ENCODE measurements around the gene C9orf78. TPM values are rescaled to one million over a fixed set of nuclear protein-coding genes. Genes with fewer than 3 reads are reported as not detected.

C9orf78 gene
- total and polyA plus RNA-seq, 2 experiments from 2014 or later = 34.4 to 84.6 TPM

DNA sequence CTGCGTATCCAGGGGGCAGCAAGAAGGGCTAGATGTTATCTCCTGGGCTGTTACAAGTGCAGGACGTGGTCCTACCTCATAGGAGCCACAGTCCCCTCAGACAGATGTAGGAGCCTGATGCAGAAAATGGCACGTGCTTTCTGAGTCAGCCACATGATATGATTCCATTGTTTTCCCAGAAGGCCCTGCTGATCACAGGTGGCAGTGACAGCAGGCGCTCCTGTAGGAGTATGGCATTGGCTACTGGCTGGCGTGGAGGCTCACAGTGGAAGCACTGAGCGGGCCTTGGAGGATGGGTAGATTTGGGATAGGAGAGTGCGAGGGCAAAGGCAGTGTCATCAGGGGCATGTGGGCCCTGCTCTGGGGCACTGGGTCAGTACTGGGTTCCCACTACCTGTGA, 22.1 kb upstream of the C9orf78 start:
- Mint-ChIP-seq H3K4me3 (no peak overlapping the region), H3K9me3 (no peaks in the 10 kb centered on the region), H3K27ac (no peak overlapping the region), H3K36me3 (ENCODE audit: low read depth) (peaks cover 18% of the 10 kb centered on the region), H3K27me3 (ENCODE audit: insufficient read depth, low read depth, poor library complexity) (peaks cover 3% of the 10 kb centered on the region), H3K4me1 (no peaks in the 10 kb centered on the region)
- TF ChIP-seq ZNF114 (CRISPR knock-in tag; IDR thresholded peaks at IDR 0.05) (no peak), POLR2AphosphoS5 (IDR thresholded peaks at IDR 0.05; ENCODE audit: low read depth) (no peak), EZH2phosphoT487 (IDR thresholded peaks at IDR 0.05; ENCODE audit: unreplicated experiment) (no peak), STAT1 (IDR thresholded peaks at IDR 0.05; ENCODE audit: unreplicated experiment) (no peak)
- TF ChIP-seq, protein P1, sequence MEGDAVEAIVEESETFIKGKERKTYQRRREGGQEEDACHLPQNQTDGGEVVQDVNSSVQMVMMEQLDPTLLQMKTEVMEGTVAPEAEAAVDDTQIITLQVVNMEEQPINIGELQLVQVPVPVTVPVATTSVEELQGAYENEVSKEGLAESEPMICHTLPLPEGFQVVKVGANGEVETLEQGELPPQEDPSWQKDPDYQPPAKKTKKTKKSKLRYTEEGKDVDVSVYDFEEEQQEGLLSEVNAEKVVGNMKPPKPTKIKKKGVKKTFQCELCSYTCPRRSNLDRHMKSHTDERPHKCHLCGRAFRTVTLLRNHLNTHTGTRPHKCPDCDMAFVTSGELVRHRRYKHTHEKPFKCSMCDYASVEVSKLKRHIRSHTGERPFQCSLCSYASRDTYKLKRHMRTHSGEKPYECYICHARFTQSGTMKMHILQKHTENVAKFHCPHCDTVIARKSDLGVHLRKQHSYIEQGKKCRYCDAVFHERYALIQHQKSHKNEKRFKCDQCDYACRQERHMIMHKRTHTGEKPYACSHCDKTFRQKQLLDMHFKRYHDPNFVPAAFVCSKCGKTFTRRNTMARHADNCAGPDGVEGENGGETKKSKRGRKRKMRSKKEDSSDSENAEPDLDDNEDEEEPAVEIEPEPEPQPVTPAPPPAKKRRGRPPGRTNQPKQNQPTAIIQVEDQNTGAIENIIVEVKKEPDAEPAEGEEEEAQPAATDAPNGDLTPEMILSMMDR (conservative IDR thresholded peaks at IDR 0.05; ENCODE audit: low read depth in 2 of 2) = no peak
- TF ChIP-seq, protein P2, sequence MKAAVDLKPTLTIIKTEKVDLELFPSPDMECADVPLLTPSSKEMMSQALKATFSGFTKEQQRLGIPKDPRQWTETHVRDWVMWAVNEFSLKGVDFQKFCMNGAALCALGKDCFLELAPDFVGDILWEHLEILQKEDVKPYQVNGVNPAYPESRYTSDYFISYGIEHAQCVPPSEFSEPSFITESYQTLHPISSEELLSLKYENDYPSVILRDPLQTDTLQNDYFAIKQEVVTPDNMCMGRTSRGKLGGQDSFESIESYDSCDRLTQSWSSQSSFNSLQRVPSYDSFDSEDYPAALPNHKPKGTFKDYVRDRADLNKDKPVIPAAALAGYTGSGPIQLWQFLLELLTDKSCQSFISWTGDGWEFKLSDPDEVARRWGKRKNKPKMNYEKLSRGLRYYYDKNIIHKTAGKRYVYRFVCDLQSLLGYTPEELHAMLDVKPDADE (IDR thresholded peaks at IDR 0.05) = no peak
- Histone ChIP-seq H3K4me2 (no peak overlapping the region), H2AFZ (no peak overlapping the region), H3K27ac (ENCODE audit: low read depth) (no peak overlapping the region), H3K36me3 (ENCODE audit: insufficient read depth) (no peaks in the 10 kb centered on the region), H3K4me3 (no peak overlapping the region), H3K27me3 (ENCODE audit: insufficient read depth) (no peaks in the 10 kb centered on the region), H3K4me1 (ENCODE audit: insufficient read depth) (no peaks in the 10 kb centered on the region), H3K79me2 (replicated peaks; ENCODE audit: insufficient read depth) (no peaks in the 10 kb centered on the region), H3K9me2 (ENCODE audit: insufficient read depth) (no peaks in the 10 kb centered on the region), H3F3A (replicated peaks; ENCODE audit: low read depth) (no peaks in the 10 kb centered on the region), H4K20me1 (replicated peaks; ENCODE audit: insufficient read depth) (no peaks in the 10 kb centered on the region; the same call in 1 of the 2 replicates)
- ATAC-seq = no peak
- DNase-seq (ENCODE audit: low spot score) = no peak

DNA sequence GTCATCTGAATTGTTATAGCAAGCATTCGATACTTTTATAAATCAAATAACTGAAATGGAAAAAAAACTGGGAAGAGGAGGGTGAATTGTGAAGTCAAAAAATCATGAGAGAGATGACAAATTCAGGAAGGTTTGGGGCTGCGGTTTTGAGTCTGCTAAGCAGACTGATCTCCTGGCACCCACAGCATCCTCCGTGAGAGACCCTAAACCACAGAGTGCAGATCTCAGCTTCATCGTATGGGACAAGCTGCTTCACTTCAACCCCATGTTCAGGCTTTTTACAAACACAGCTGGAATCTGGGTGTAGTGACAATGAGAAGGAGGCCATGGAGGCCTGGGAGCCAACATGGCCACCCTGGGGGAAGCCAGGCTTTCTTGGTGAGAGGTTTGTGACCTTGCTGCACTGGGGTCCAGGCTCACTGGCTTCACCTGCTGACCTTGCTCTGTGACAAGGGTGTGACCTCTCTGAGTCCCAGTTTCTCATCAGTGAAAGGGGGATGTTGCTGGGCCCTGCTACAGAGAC, 19.6 kb upstream of the C9orf78 start:
- H3K27ac ChIP-seq (ENCODE audit: low read depth) = no peak overlapping the region
- no peaks in the 10 kb centered on the region for H3K79me2 ChIP-seq (replicated peaks; ENCODE audit: insufficient read depth)
- DNase-seq (ENCODE audit: low spot score) (no peak), ATAC-seq (no peak)
- Mint-ChIP-seq H3K9me3 (no peaks in the 10 kb centered on the region), H3K27ac (no peak overlapping the region), H3K4me1 (no peaks in the 10 kb centered on the region), H3K4me3 (no peak overlapping the region), H3K36me3 (ENCODE audit: low read depth) (peaks cover 12% of the 10 kb centered on the region), H3K27me3 (ENCODE audit: insufficient read depth, low read depth, poor library complexity) (peaks cover 3% of the 10 kb centered on the region)
- H4K20me1 ChIP-seq (replicated peaks; ENCODE audit: insufficient read depth) = no peaks in the 10 kb centered on the region; the same call in 1 of the 2 replicates
- no peaks in the 10 kb centered on the region for H3K36me3 ChIP-seq (ENCODE audit: insufficient read depth)
- H3K4me3 ChIP-seq = no peak overlapping the region
- H2AFZ ChIP-seq = no peak overlapping the region
- no peaks in the 10 kb centered on the region for H3F3A ChIP-seq (replicated peaks; ENCODE audit: low read depth)
- no peaks in the 10 kb centered on the region for H3K4me1 ChIP-seq (ENCODE audit: insufficient read depth)
- no peaks in the 10 kb centered on the region for H3K9me2 ChIP-seq (ENCODE audit: insufficient read depth)
- H3K4me2 ChIP-seq = no peak overlapping the region
- no peaks in the 10 kb centered on the region for H3K27me3 ChIP-seq (ENCODE audit: insufficient read depth)
- TF ChIP-seq, protein P3, sequence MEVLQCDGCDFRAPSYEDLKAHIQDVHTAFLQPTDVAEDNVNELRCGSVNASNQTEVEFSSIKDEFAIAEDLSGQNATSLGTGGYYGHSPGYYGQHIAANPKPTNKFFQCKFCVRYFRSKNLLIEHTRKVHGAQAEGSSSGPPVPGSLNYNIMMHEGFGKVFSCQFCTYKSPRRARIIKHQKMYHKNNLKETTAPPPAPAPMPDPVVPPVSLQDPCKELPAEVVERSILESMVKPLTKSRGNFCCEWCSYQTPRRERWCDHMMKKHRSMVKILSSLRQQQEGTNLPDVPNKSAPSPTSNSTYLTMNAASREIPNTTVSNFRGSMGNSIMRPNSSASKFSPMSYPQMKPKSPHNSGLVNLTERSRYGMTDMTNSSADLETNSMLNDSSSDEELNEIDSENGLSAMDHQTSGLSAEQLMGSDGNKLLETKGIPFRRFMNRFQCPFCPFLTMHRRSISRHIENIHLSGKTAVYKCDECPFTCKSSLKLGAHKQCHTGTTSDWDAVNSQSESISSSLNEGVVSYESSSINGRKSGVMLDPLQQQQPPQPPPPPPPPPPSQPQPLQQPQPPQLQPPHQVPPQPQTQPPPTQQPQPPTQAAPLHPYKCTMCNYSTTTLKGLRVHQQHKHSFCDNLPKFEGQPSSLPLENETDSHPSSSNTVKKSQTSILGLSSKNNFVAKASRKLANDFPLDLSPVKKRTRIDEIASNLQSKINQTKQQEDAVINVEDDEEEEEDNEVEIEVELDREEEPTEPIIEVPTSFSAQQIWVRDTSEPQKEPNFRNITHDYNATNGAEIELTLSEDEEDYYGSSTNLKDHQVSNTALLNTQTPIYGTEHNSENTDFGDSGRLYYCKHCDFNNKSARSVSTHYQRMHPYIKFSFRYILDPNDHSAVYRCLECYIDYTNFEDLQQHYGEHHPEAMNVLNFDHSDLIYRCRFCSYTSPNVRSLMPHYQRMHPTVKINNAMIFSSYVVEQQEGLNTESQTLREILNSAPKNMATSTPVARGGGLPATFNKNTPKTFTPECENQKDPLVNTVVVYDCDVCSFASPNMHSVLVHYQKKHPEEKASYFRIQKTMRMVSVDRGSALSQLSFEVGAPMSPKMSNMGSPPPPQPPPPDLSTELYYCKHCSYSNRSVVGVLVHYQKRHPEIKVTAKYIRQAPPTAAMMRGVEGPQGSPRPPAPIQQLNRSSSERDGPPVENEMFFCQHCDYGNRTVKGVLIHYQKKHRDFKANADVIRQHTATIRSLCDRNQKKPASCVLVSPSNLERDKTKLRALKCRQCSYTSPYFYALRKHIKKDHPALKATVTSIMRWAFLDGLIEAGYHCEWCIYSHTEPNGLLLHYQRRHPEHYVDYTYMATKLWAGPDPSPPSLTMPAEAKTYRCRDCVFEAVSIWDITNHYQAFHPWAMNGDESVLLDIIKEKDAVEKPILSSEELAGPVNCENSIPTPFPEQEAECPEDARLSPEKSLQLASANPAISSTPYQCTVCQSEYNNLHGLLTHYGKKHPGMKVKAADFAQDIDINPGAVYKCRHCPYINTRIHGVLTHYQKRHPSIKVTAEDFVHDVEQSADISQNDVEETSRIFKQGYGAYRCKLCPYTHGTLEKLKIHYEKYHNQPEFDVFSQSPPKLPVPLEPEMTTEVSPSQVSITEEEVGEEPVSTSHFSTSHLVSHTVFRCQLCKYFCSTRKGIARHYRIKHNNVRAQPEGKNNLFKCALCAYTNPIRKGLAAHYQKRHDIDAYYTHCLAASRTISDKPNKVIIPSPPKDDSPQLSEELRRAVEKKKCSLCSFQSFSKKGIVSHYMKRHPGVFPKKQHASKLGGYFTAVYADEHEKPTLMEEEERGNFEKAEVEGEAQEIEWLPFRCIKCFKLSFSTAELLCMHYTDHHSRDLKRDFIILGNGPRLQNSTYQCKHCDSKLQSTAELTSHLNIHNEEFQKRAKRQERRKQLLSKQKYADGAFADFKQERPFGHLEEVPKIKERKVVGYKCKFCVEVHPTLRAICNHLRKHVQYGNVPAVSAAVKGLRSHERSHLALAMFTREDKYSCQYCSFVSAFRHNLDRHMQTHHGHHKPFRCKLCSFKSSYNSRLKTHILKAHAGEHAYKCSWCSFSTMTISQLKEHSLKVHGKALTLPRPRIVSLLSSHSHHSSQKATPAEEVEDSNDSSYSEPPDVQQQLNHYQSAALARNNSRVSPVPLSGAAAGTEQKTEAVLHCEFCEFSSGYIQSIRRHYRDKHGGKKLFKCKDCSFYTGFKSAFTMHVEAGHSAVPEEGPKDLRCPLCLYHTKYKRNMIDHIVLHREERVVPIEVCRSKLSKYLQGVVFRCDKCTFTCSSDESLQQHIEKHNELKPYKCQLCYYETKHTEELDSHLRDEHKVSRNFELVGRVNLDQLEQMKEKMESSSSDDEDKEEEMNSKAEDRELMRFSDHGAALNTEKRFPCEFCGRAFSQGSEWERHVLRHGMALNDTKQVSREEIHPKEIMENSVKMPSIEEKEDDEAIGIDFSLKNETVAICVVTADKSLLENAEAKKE (CRISPR knock-in tag; IDR thresholded peaks at IDR 0.05) = no peak
- TF ChIP-seq POLR2AphosphoS5 (IDR thresholded peaks at IDR 0.05; ENCODE audit: low read depth) = no peak
- TF ChIP-seq, protein P2 (IDR thresholded peaks at IDR 0.05) = no peak
- TF ChIP-seq NANOG (IDR thresholded peaks at IDR 0.05; ENCODE audit: borderline replicate concordance) = no peak
- no peak for TF ChIP-seq CREB1 (CRISPR knock-in tag; IDR thresholded peaks at IDR 0.05; ENCODE audit: low read depth)
- TF ChIP-seq ZNF114 (CRISPR knock-in tag; IDR thresholded peaks at IDR 0.05) = no peak
